Measurements from ENCODE around the gene CGREF1.
"Not testable (repeated sequence)": the region's sequence is repeated elsewhere in the genome, so short reads cannot be mapped to it uniquely, and the experiment has no call there.

Gene CGREF1

DNA sequence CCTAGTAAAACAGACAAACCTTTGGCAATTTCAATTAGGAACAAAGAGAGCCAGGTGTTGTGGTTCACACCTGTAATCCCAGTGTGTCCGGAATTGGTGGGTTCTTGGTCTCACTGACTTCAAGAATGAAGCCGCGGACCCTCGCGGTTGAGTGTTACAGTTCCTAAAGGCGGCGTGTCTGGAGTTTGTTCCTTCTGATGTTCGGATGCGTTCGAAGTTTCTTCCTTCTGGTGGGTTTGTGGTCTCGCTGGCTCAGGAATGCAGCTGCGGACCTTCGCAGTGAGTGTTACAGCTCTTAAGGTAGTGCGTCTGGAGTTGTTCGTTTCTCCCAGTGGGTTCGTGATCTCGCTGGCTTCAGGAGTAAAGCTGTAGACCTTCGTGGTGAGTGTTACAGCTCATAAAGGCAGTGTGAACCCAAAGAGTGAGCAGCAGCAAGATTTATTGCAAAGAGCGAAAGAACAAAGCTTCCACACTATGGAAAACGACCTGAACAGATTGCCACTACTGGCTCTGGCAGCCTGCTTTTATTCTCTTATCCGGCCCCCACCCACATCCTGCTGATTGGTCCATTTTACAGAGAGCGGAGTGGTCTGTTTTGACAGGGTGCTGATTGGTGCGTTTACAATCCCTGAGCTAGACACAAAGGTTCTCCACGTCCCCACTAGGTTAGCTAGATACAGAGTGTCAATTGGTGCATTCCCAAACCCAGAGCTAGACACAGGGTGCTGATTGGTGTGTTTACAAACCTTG lies 8.2 kb downstream of the CGREF1 start:
- H3K4me1 ChIP-seq (ENCODE audit: control extremely low read depth in 1 of 4, control insufficient read depth in 4 of 4, insufficient read depth in 4 of 4, low read length in 3 of 4); POLR2A ChIA-PET; H3K27ac ChIP-seq (ENCODE audit: insufficient read depth in 1 of 2, low read depth in 1 of 2, low read length in 2 of 2, poor library complexity in 1 of 2, severe bottlenecking in 2 of 2); H3K27me3 ChIP-seq (replicated peaks in 2 of 5; ENCODE audit: control insufficient read depth in 4 of 5, insufficient read depth in 5 of 5, low read length in 4 of 5); DNase-seq; H3K4me3 ChIP-seq (ENCODE audit: control insufficient read depth in 1 of 7, extremely low read depth in 1 of 7, insufficient read depth in 4 of 7, low read depth in 2 of 7, low read length in 6 of 7); H3K9me3 ChIP-seq (ENCODE audit: control extremely low read depth in 1 of 5, control insufficient read depth in 4 of 5, insufficient read depth in 2 of 5, low read depth in 1 of 5, low read length in 4 of 5); H3K36me3 ChIP-seq (ENCODE audit: control insufficient read depth in 4 of 4, insufficient read depth in 4 of 4, low read length in 3 of 4): not testable (repeated sequence)
- CTCF ChIA-PET = interaction anchor here (1.7 to 1.8 kb wide), 3 partner anchors 9 to 169 kb away, joined by 4 to 10 read pairs (median 4); no protein-coding TSS in a partner anchor
- WGBS (ENCODE audit: insufficient coverage) = 94% methylated on average over 24 of the region's 24 CpGs

DNA sequence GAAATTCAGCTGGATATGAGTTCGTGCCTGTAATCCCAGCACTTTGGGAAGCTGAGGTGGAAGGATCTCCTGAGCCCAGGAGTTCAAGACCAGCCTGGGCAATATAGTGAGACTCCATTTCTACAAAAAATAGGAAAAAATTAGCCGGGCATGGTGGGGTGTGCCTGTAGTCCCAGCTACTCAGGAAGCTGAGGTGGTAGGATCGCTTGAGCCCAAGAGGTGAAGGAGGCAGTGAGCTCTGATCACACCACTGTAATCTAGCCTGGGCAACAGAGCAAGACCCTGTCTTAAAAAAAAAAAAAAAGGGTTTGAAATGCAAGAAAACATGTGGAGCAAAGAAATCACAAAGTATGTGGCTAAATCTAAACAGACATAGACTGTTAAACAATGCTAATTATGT lies 9.8 kb downstream of the CGREF1 start:
- no peak for DNase-seq
- WGBS (ENCODE audit: insufficient coverage) = 100% methylated on average over 2 of the region's 3 CpGs
- H3K9me3 ChIP-seq (ENCODE audit: control extremely low read depth in 1 of 5, control insufficient read depth in 4 of 5, insufficient read depth in 2 of 5, low read depth in 1 of 5, low read length in 4 of 5) = no peaks in the 10 kb centered on the region
- no peak overlapping the region for H3K4me3 ChIP-seq (ENCODE audit: control insufficient read depth in 1 of 7, extremely low read depth in 1 of 7, insufficient read depth in 4 of 7, low read depth in 2 of 7, low read length in 6 of 7)
- no peaks in the 10 kb centered on the region for H3K27me3 ChIP-seq (replicated peaks in 2 of 5; ENCODE audit: control insufficient read depth in 4 of 5, insufficient read depth in 5 of 5, low read length in 4 of 5)
- ChIA-PET CTCF (interaction anchor here (0.6 to 1.4 kb wide), 3 partner anchors 9 to 174 kb away, joined by 3 to 5 read pairs (median 5); no protein-coding TSS in a partner anchor), POLR2A (interaction anchor here (0.6 kb wide), 1 partner anchor 22 kb away, joined by 3 read pairs; the partner anchor contains the start of gene KHK)
- H3K27ac ChIP-seq (ENCODE audit: insufficient read depth in 1 of 2, low read depth in 1 of 2, low read length in 2 of 2, poor library complexity in 1 of 2, severe bottlenecking in 2 of 2) = no peak overlapping the region
- H3K36me3 ChIP-seq (ENCODE audit: control insufficient read depth in 4 of 4, insufficient read depth in 4 of 4, low read length in 3 of 4) = no peaks in the 10 kb centered on the region
- H3K4me1 ChIP-seq (ENCODE audit: control extremely low read depth in 1 of 4, control insufficient read depth in 4 of 4, insufficient read depth in 4 of 4, low read length in 3 of 4) = no peaks in the 10 kb centered on the region

DNA sequence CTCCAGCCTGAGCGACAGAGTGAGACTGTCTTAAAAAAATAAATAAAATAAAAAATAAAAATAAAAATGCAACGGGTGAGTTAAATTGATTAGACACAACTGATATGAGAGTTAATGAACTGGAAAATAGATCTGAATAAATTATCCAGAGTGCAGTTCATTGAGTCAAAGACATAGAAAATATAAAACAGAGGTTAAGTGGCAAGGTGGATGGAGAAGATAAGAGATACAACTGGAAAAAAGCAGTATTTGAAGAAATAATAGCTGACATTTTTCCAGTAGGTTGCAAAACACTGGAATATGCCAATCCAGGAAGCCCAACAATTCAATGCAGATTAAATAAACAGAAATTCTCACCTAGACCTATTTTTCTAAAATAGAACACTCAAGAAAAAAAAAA lies 10.7 kb downstream of the CGREF1 start:
- CTCF ChIA-PET = interaction anchor here (1.1 kb wide), 1 partner anchor 9 kb away, joined by 4 read pairs; no protein-coding TSS in a partner anchor
- no peaks in the 10 kb centered on the region for H3K36me3 ChIP-seq (ENCODE audit: control insufficient read depth in 4 of 4, insufficient read depth in 4 of 4, low read length in 3 of 4)
- POLR2A ChIA-PET = no interaction called here
- no CpG with 5 or more reads among the region's 2 CpGs for WGBS (ENCODE audit: insufficient coverage)
- no peak overlapping the region for H3K27ac ChIP-seq (ENCODE audit: insufficient read depth in 1 of 2, low read depth in 1 of 2, low read length in 2 of 2, poor library complexity in 1 of 2, severe bottlenecking in 2 of 2)
- H3K4me3 ChIP-seq (ENCODE audit: control insufficient read depth in 1 of 7, extremely low read depth in 1 of 7, insufficient read depth in 4 of 7, low read depth in 2 of 7, low read length in 6 of 7) = no peak overlapping the region
- H3K4me1 ChIP-seq (ENCODE audit: control extremely low read depth in 1 of 4, control insufficient read depth in 4 of 4, insufficient read depth in 4 of 4, low read length in 3 of 4) = no peaks in the 10 kb centered on the region
- no peak for DNase-seq
- no peaks in the 10 kb centered on the region for H3K27me3 ChIP-seq (replicated peaks in 2 of 5; ENCODE audit: control insufficient read depth in 4 of 5, insufficient read depth in 5 of 5, low read length in 4 of 5)
- no peaks in the 10 kb centered on the region for H3K9me3 ChIP-seq (ENCODE audit: control extremely low read depth in 1 of 5, control insufficient read depth in 4 of 5, insufficient read depth in 2 of 5, low read depth in 1 of 5, low read length in 4 of 5)

DNA sequence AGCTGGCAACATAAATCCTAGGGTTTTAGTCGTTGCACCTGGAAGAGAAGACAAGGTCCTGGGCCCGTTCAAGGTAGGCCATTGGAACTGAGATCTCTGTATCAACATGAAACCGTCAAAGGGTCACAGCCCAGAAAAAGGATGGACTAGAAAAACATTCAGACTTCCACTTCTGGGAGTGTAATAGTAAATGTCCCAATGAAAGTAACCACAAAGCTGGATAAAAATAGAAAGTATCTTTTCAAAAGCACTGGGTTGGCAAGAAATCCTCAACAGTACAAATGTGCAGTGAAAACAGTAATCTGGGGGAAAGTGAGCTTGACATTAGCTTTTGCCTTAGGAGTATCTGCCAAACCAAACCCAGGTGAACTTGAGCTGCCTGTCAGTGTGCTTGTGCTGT lies 12.9 kb downstream of the CGREF1 start:
- 100% methylated on average over 3 of the region's 3 CpGs for WGBS (ENCODE audit: insufficient coverage)
- POLR2A ChIA-PET = no interaction called here
- H3K9me3 ChIP-seq (ENCODE audit: control extremely low read depth in 1 of 5, control insufficient read depth in 4 of 5, insufficient read depth in 2 of 5, low read depth in 1 of 5, low read length in 4 of 5) = no peaks in the 10 kb centered on the region
- H3K4me3 ChIP-seq (ENCODE audit: control insufficient read depth in 1 of 7, extremely low read depth in 1 of 7, insufficient read depth in 4 of 7, low read depth in 2 of 7, low read length in 6 of 7) = no peak overlapping the region
- DNase-seq = no peak
- no peaks in the 10 kb centered on the region for H3K4me1 ChIP-seq (ENCODE audit: control extremely low read depth in 1 of 4, control insufficient read depth in 4 of 4, insufficient read depth in 4 of 4, low read length in 3 of 4)
- no peak overlapping the region for H3K27ac ChIP-seq (ENCODE audit: insufficient read depth in 1 of 2, low read depth in 1 of 2, low read length in 2 of 2, poor library complexity in 1 of 2, severe bottlenecking in 2 of 2)
- no peaks in the 10 kb centered on the region for H3K27me3 ChIP-seq (replicated peaks in 2 of 5; ENCODE audit: control insufficient read depth in 4 of 5, insufficient read depth in 5 of 5, low read length in 4 of 5)
- CTCF ChIA-PET = interaction anchor here (0.9 to 1.7 kb wide), 5 partner anchors 9 to 64 kb away, joined by 3 to 5 read pairs (median 3); no protein-coding TSS in a partner anchor
- H3K36me3 ChIP-seq (ENCODE audit: control insufficient read depth in 4 of 4, insufficient read depth in 4 of 4, low read length in 3 of 4) = peaks cover 0 to 8% (median under 1%) of the 10 kb centered on the region in 4 experiments

DNA sequence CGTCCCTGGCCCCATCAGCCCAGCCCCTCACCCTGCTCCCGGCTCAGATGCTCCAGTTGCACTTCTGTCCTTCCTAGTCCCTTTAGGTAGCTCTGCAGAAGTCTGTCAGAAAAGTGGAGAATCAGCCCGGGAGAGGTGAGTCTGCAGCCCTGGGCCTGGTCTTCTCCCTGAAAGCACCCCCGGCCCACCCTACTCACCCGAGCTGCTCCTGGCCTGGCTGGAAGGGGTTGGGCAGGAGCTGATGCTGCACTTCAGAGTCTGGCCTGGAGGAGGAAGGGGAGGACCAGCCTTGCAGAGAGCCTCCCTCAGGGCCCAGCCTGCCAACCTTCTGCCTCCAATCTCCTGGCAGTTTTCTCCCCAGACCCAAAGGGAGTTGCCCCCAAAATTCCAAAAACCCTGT lies 16.6 kb downstream of the CGREF1 start:
- POLR2A ChIA-PET = no interaction called here

DNA sequence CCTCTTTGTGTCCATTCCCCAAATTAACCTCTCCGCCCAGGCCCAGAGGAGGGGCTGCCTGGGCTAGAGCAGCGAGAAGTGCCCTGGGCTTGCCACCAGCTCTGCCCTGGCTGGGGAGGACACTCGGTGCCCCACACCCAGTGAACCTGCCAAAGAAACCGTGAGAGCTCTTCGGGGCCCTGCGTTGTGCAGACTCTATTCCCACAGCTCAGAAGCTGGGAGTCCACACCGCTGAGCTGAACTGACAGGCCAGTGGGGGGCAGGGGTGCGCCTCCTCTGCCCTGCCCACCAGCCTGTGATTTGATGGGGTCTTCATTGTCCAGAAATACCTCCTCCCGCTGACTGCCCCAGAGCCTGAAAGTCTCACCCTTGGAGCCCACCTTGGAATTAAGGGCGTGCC lies 18.9 kb downstream of the CGREF1 start:
- Histone ChIP-seq H3K4me3 (ENCODE audit: control insufficient read depth in 1 of 7, extremely low read depth in 1 of 7, insufficient read depth in 4 of 7, low read depth in 2 of 7, low read length in 6 of 7) (no peak overlapping the region), H3K27ac (ENCODE audit: insufficient read depth in 1 of 2, low read depth in 1 of 2, low read length in 2 of 2, poor library complexity in 1 of 2, severe bottlenecking in 2 of 2) (no peak overlapping the region), H3K27me3 (replicated peaks in 2 of 5; ENCODE audit: control insufficient read depth in 4 of 5, insufficient read depth in 5 of 5, low read length in 4 of 5) (no peaks in the 10 kb centered on the region), H3K4me1 (ENCODE audit: control extremely low read depth in 1 of 4, control insufficient read depth in 4 of 4, insufficient read depth in 4 of 4, low read length in 3 of 4) (peaks cover 0 to 12% (median 10%) of the 10 kb centered on the region in 4 experiments), H3K36me3 (ENCODE audit: control insufficient read depth in 4 of 4, insufficient read depth in 4 of 4, low read length in 3 of 4) (peaks cover 0 to 8% (median 3%) of the 10 kb centered on the region in 4 experiments), H3K9me3 (ENCODE audit: control extremely low read depth in 1 of 5, control insufficient read depth in 4 of 5, insufficient read depth in 2 of 5, low read depth in 1 of 5, low read length in 4 of 5) (no peaks in the 10 kb centered on the region)
- 94% methylated on average over 10 of the region's 10 CpGs for WGBS (ENCODE audit: insufficient coverage)
- ChIA-PET CTCF (interaction anchor here (1.2 to 8.2 kb wide), 12 partner anchors 8 to 203 kb away, joined by 3 to 97 read pairs (median 5); partner anchors contain the start of genes ABHD1 and PREB), POLR2A (no interaction called here)
- no peak for DNase-seq

More for the DNA sequence above, 16.6 kb downstream of the CGREF1 start:
- DNase-seq = no peak
- Histone ChIP-seq H3K36me3 (ENCODE audit: control insufficient read depth in 4 of 4, insufficient read depth in 4 of 4, low read length in 3 of 4) (peaks cover 0 to 8% (median 3%) of the 10 kb centered on the region in 4 experiments), H3K9me3 (ENCODE audit: control extremely low read depth in 1 of 5, control insufficient read depth in 4 of 5, insufficient read depth in 2 of 5, low read depth in 1 of 5, low read length in 4 of 5) (no peaks in the 10 kb centered on the region), H3K27ac (ENCODE audit: insufficient read depth in 1 of 2, low read depth in 1 of 2, low read length in 2 of 2, poor library complexity in 1 of 2, severe bottlenecking in 2 of 2) (no peak overlapping the region), H3K4me1 (ENCODE audit: control extremely low read depth in 1 of 4, control insufficient read depth in 4 of 4, insufficient read depth in 4 of 4, low read length in 3 of 4) (no peaks in the 10 kb centered on the region), H3K27me3 (replicated peaks in 2 of 5; ENCODE audit: control insufficient read depth in 4 of 5, insufficient read depth in 5 of 5, low read length in 4 of 5) (no peaks in the 10 kb centered on the region), H3K4me3 (ENCODE audit: control insufficient read depth in 1 of 7, extremely low read depth in 1 of 7, insufficient read depth in 4 of 7, low read depth in 2 of 7, low read length in 6 of 7) (no peak overlapping the region)
- WGBS (ENCODE audit: insufficient coverage) = 100% methylated on average over 3 of the region's 5 CpGs
- CTCF ChIA-PET = interaction anchor here (0.8 to 8.2 kb wide), 11 partner anchors 10 to 182 kb away, joined by 3 to 97 read pairs (median 5); partner anchors contain the start of genes ABHD1 and PREB

DNA sequence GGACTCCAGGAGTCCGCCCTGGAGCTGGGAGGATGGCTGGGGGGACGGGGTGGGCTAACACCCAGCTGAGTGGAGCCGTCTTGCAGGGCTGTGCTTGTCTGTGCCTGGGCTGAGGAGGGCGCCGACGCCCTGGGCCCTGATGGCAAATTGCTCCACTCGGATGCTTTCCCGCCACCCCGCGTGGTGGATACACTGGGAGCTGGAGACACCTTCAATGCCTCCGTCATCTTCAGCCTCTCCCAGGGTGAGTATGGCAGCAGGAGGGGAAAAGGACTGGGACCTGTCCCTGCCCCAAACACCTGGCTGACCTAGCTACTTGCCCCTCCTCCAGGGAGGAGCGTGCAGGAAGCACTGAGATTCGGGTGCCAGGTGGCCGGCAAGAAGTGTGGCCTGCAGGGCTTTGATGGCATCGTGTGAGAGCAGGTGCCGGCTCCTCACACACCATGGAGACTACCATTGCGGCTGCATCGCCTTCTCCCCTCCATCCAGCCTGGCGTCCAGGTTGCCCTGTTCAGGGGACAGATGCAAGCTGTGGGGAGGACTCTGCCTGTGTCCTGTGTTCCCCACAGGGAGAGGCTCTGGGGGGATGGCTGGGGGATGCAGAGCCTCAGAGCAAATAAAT lies 19.5 kb downstream of the CGREF1 start:
- CTCF ChIA-PET = interaction anchor here (0.6 to 8.2 kb wide), 18 partner anchors 8 to 223 kb away, joined by 3 to 97 read pairs (median 4); partner anchors contain the start of genes ABHD1 and PREB
- H3K4me1 ChIP-seq (ENCODE audit: control extremely low read depth in 1 of 4, control insufficient read depth in 4 of 4, insufficient read depth in 4 of 4, low read length in 3 of 4) = peaks cover 0 to 12% (median 10%) of the 10 kb centered on the region in 4 experiments
- H3K27ac ChIP-seq (ENCODE audit: insufficient read depth in 1 of 2, low read depth in 1 of 2, low read length in 2 of 2, poor library complexity in 1 of 2, severe bottlenecking in 2 of 2) = no peak overlapping the region
- no peaks in the 10 kb centered on the region for H3K9me3 ChIP-seq (ENCODE audit: control extremely low read depth in 1 of 5, control insufficient read depth in 4 of 5, insufficient read depth in 2 of 5, low read depth in 1 of 5, low read length in 4 of 5)
- H3K4me3 ChIP-seq (ENCODE audit: control insufficient read depth in 1 of 7, extremely low read depth in 1 of 7, insufficient read depth in 4 of 7, low read depth in 2 of 7, low read length in 6 of 7) = no peak overlapping the region
- peaks cover 0 to 8% (median 3%) of the 10 kb centered on the region in 4 experiments for H3K36me3 ChIP-seq (ENCODE audit: control insufficient read depth in 4 of 4, insufficient read depth in 4 of 4, low read length in 3 of 4)
- WGBS (ENCODE audit: insufficient coverage) = 97% methylated on average over 14 of the region's 19 CpGs
- no peak for DNase-seq
- H3K27me3 ChIP-seq (replicated peaks in 2 of 5; ENCODE audit: control insufficient read depth in 4 of 5, insufficient read depth in 5 of 5, low read length in 4 of 5) = no peaks in the 10 kb centered on the region
- POLR2A ChIA-PET = no interaction called here

Data from common myeloid progenitor, CD34-positive (primary cell).